ENCODE measurements around the gene SNX27. TPM values are rescaled to one million over a fixed set of nuclear protein-coding genes. Genes with fewer than 3 reads are reported as not detected.
A peak's percentile ranks its signal among the peaks of the same experiment; 100 is the strongest.
"Not testable (repeated sequence)": the region's sequence is repeated elsewhere in the genome, so short reads cannot be mapped to it uniquely, and the experiment has no call there.

Gene SNX27
- total and polyA plus RNA-seq, 2 donors (not counting 1 experiment from before 2014, with no cell fraction given), result 29.5 to 38.1 TPM

DNA sequence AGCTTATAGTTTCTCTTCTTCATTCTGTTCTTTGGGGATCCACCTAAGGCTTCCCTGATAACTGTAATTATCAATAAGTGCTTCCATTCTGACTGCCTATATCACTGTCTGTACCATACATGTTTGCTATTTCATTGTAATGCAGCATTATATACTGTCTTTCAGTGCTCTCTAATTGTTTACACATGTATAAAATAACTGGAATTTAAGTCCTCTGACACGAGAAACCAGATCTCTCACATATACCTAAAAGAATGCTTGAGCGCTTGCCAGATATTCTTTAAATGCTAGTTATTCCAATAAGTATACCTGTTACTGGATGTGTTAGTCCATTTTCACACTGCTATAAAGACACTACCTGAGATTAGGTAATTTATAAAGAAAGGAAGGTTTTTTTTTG is 70.1 kb downstream of the SNX27 start:
- Histone ChIP-seq H3K27me3 (ENCODE audit: control insufficient read depth, insufficient read depth, low read length) (no peaks in the 10 kb centered on the region), H3K79me2 (ENCODE audit: control insufficient read depth, insufficient read depth, low read length) (no peaks in the 10 kb centered on the region), H3K4me3 (replicated peaks in 1 of 4; ENCODE audit: control extremely low read depth in 1 of 4, insufficient read depth in 1 of 4, low read depth in 3 of 4, low read length in 4 of 4) (no peak overlapping the region), H3K4me2 (ENCODE audit: extremely low read depth, insufficient read depth, low read length) (no peak overlapping the region), H3K9me3 (ENCODE audit: control insufficient read depth, insufficient read depth, low read depth, low read length) (no peaks in the 10 kb centered on the region), H2AFZ (ENCODE audit: low read length) (no peak overlapping the region), H3K36me3 (ENCODE audit: control insufficient read depth, insufficient read depth, low read length) (no peaks in the 10 kb centered on the region), H3K9ac (ENCODE audit: insufficient read depth, low read length) (no peak overlapping the region), H3K4me1 (ENCODE audit: control insufficient read depth, extremely low read depth, insufficient read depth, low read length) (no peaks in the 10 kb centered on the region), H4K20me1 (ENCODE audit: control insufficient read depth, extremely low read depth, insufficient read depth, low read length) (no peaks in the 10 kb centered on the region), H3K27ac (ENCODE audit: insufficient read depth, low read length) (no peak overlapping the region)
- DNase-seq (ENCODE audit: low read depth in 2 of 2), result peak in 1 of 2 donors; percentile 20
- TF ChIP-seq, protein P1, sequence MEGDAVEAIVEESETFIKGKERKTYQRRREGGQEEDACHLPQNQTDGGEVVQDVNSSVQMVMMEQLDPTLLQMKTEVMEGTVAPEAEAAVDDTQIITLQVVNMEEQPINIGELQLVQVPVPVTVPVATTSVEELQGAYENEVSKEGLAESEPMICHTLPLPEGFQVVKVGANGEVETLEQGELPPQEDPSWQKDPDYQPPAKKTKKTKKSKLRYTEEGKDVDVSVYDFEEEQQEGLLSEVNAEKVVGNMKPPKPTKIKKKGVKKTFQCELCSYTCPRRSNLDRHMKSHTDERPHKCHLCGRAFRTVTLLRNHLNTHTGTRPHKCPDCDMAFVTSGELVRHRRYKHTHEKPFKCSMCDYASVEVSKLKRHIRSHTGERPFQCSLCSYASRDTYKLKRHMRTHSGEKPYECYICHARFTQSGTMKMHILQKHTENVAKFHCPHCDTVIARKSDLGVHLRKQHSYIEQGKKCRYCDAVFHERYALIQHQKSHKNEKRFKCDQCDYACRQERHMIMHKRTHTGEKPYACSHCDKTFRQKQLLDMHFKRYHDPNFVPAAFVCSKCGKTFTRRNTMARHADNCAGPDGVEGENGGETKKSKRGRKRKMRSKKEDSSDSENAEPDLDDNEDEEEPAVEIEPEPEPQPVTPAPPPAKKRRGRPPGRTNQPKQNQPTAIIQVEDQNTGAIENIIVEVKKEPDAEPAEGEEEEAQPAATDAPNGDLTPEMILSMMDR (conservative IDR thresholded peaks at IDR 0.05 in 1 of 2, IDR thresholded peaks at IDR 0.05 in 1 of 2; ENCODE audit: low read depth in 1 of 2, low read length in 2 of 2), result no peak
- TF ChIP-seq EZH2 (IDR thresholded peaks at IDR 0.05; ENCODE audit: low read length, missing control alignments), result no peak

DNA sequence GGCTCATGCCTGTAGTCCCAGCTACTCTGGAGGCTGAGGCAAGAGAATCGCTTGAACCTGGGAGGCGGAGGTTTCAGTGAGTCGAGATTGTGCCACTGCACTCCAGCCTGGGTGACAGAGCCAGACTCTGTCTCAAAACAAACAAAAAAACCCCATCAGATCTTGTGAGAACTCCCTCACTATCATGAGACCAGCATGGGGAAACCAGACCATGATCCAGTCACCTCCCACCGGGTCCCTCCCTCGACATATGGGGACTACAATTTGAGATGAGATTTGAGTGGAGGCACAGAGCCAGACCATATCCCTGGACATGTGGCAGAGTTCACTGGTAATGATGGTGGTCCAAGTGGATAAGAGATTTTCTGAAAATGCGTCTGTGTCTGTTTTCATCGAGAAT is 71.1 kb downstream of the SNX27 start:
- not testable (repeated sequence) for H2AFZ ChIP-seq (ENCODE audit: low read length); H4K20me1 ChIP-seq (ENCODE audit: control insufficient read depth, extremely low read depth, insufficient read depth, low read length); H3K4me3 ChIP-seq (replicated peaks in 1 of 4; ENCODE audit: control extremely low read depth in 1 of 4, insufficient read depth in 1 of 4, low read depth in 3 of 4, low read length in 4 of 4); H3K27me3 ChIP-seq (ENCODE audit: control insufficient read depth, insufficient read depth, low read length); H3K9me3 ChIP-seq (ENCODE audit: control insufficient read depth, insufficient read depth, low read depth, low read length); H3K79me2 ChIP-seq (ENCODE audit: control insufficient read depth, insufficient read depth, low read length); H3K36me3 ChIP-seq (ENCODE audit: control insufficient read depth, insufficient read depth, low read length); H3K4me2 ChIP-seq (ENCODE audit: extremely low read depth, insufficient read depth, low read length); H3K4me1 ChIP-seq (ENCODE audit: control insufficient read depth, extremely low read depth, insufficient read depth, low read length); DNase-seq (ENCODE audit: low read depth in 2 of 2); H3K9ac ChIP-seq (ENCODE audit: insufficient read depth, low read length); H3K27ac ChIP-seq (ENCODE audit: insufficient read depth, low read length)

DNA sequence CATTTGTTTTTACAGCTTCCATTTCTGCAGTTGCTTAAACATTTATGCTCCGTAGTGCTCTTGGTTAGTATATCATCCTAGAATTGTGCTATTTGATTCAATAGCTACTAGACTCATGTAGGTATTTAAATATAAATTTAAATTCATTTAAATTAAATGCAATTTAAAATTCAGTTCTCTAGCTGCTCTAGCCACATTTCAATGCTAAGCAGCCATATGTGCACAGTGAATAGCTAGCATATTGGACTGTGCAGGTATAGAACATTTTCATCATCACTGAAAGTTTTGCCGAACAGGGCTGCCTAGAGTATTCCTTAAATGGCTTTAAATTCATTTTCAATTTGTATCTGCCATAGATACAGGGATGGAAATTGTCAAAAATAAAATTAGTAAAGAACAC is 72.3 kb downstream of the SNX27 start:
- Histone ChIP-seq H3K9ac (ENCODE audit: insufficient read depth, low read length) (no peak overlapping the region), H2AFZ (ENCODE audit: low read length) (no peak overlapping the region), H3K79me2 (ENCODE audit: control insufficient read depth, insufficient read depth, low read length) (no peaks in the 10 kb centered on the region), H3K36me3 (ENCODE audit: control insufficient read depth, insufficient read depth, low read length) (no peaks in the 10 kb centered on the region), H3K27ac (ENCODE audit: insufficient read depth, low read length) (no peak overlapping the region), H3K4me1 (ENCODE audit: control insufficient read depth, extremely low read depth, insufficient read depth, low read length) (no peaks in the 10 kb centered on the region), H3K27me3 (ENCODE audit: control insufficient read depth, insufficient read depth, low read length) (no peaks in the 10 kb centered on the region), H3K9me3 (ENCODE audit: control insufficient read depth, insufficient read depth, low read depth, low read length) (no peaks in the 10 kb centered on the region), H3K4me2 (ENCODE audit: extremely low read depth, insufficient read depth, low read length) (no peak overlapping the region), H3K4me3 (replicated peaks in 1 of 4; ENCODE audit: control extremely low read depth in 1 of 4, insufficient read depth in 1 of 4, low read depth in 3 of 4, low read length in 4 of 4) (no peak overlapping the region), H4K20me1 (ENCODE audit: control insufficient read depth, extremely low read depth, insufficient read depth, low read length) (no peaks in the 10 kb centered on the region)
- TF ChIP-seq, protein P1 (conservative IDR thresholded peaks at IDR 0.05 in 1 of 2, IDR thresholded peaks at IDR 0.05 in 1 of 2; ENCODE audit: low read depth in 1 of 2, low read length in 2 of 2), result no peak
- no peak for TF ChIP-seq EZH2 (IDR thresholded peaks at IDR 0.05; ENCODE audit: low read length, missing control alignments)
- DNase-seq (ENCODE audit: low read depth in 2 of 2), result no peak

Data from fibroblast of lung (primary cell).